Left ventricle myocardium superior (tissue), 1 donor: ENCODE results near the gene FDPS. TPM values are rescaled to one million over a fixed set of nuclear protein-coding genes. Genes with fewer than 3 reads are reported as not detected.
"Not testable (repeated sequence)": the region's sequence is repeated elsewhere in the genome, so short reads cannot be mapped to it uniquely, and the experiment has no call there.

Experiments
- ATAC-seq: fragments of 200-7000 bp; cut with Tn5 transposase; one replicate; pipeline ENCODE4 v1.9.1; 2020; ENCODE audit warnings: mild to moderate bottlenecking, moderate library complexity
- DNase-seq: peaks from one replicate; pipeline ENCODE4 v3.0.0-alpha.2; 2020
- intact Hi-C: fragments of 100-400 bp; cut with micrococcal nuclease; formaldehyde crosslinking; loops from one replicate; pipeline ENCODE4 v1.11.0; 2022
- microRNA-seq: library from miRNA; unstranded; fragments of <30 nt; microRNA quantifications from one replicate; pipeline ENCODE4 v1.2.0, GENCODE V29; 2020; ENCODE audit warnings: borderline number of aligned reads
- total RNA-seq: library from RNA; stranded (reverse); fragmentation: NEBNext Ultra II Directional; extraction: Animal tissue kit (Norgen Biotek cat#: 25700); gene quantifications from one replicate; pipeline ENCODE4 v1.2.1, GENCODE V29; 2021
- donor health status: DM: no; HTN: yes; CAD: no; lungs with severe emphysema.

FDPS gene
- total RNA-seq, 1 donor from 2014 or later = 78.4 TPM

GRCh38 chr1:155326631-155327037 is 18.0 kb downstream of the FDPS start:
- ATAC-seq (no peak), DNase-seq (no peak)
- intact Hi-C loops = loop anchor here (10.0 kb wide), 1 partner anchor 52 kb away; the partner anchor contains the start of genes CLK2 and HCN3

- intact Hi-C loops = loop anchor here (10.0 kb wide), 1 partner anchor 53 kb away; the partner anchor contains the start of genes CLK2 and HCN3
- DNase-seq (no peak), ATAC-seq (no peak)
Measured at GRCh38 chr1:155327981-155328380, 19.3 kb downstream of the FDPS start.

DNA sequence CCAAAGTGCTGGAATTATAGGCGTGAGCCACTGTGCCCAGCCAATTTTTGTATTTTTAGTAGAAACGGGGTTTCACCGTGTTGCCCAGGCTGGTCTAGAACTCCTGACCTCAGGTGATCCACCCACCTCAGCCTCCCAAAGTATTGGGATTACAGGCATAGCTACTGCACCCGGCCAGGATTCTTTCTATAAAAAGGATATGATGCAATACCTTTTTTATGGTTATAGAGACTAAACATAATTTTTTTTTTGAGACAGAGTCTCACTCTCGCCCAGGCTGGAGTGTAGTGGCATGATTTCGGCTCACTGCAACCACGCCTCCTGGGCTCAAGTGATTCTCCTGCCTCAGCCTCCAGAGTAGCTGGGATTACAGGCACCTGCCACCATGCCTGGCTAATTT is 20.2 kb downstream of the FDPS start:
- intact Hi-C loops = loop anchor here (10.0 kb wide), 1 partner anchor 54 kb away; the partner anchor contains the start of genes CLK2 and HCN3
- not testable (repeated sequence) for ATAC-seq, DNase-seq

DNA sequence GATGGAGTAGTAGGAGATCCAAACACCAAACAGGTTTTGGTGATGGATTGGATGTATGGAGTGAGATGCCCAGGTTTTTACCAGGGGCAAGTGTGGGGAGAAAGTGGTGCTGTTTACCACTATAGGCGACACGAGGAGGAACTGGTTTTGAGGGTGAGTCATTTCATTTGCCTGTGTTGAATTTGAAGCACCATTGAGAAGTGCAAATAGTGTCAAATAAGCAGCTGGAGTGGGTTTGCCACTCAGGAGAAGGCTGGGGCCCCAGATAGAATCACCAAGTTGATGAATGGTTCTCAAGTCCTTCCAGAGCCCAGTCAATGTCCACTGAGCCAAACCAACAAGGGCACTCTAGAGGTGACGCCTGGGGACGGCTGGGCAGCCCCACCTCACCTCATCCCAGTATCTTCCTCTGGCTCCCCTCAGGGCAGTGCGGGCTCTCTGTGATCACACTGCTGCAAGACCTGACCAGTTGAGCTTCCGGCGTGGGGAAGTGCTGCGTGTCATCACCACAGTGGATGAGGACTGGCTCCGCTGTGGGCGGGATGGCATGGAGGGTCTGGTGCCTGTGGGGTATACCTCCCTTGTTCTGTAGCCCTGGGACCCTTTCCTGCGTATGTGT is 21.4 kb downstream of the FDPS start:
- ATAC-seq = no peak
- intact Hi-C loops = loop anchor here (10.0 kb wide), 1 partner anchor 55 kb away; the partner anchor contains the start of genes CLK2 and HCN3
- DNase-seq = no peak

DNA sequence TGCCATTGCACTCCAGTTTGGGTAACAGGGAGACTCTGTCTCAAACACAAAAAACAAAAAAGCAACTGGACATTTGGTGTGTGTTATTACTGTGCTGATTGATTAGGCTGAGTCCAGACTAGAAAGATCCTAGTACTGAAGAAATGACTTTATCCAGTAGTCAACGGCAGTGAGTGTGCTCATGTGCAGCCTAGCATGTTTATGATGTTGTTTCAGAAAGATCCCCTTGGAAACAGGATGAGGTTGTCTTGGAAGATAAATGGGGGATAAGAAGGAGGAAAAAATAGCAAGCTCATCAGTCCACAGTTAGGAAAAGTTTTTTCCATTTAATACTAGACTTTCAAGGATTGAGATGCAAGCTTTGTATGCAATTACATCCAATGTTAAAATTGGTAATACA is 26.3 kb downstream of the FDPS start:
- intact Hi-C loops = no loop called here
- DNase-seq = no peak
- ATAC-seq = no peak

- no peak for DNase-seq
- ATAC-seq = no peak
- intact Hi-C loops = no loop called here
Measured at GRCh38 chr1:155339515-155340097, 30.9 kb downstream of the FDPS start.

- intact Hi-C loops = no loop called here
- DNase-seq = no peak
- ATAC-seq = no peak
Measured at GRCh38 chr1:155342842-155343241, 34.2 kb downstream of the FDPS start.

DNA sequence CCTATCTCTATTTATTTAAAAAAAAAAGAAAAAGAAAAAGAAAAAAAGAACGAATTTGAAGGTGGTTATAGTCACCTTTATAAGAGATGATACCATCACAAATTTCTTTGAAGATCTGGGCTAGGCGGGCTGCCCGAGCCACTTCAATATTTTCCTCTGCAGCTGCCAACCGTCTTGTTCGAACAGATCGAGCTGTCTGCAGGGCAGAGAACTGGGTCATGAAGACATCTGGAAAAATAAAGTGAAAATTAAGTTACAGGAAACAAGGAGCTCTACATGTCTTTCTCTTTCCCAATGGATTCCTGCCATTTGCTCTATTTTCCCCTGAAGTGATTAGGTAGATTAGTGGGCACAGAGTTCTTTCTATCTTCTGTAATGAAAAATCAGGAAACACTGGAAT is 44.0 kb downstream of the FDPS start:
- no peak for DNase-seq
- no peak for ATAC-seq
- intact Hi-C loops = no loop called here

- intact Hi-C loops = no loop called here
- ATAC-seq (no peak), DNase-seq (no peak)
Measured at GRCh38 chr1:155360051-155360450, 51.4 kb downstream of the FDPS start.

Small RNA genes lying within 50 kb of the gene (microRNA-seq; reads per million reads assigned to microRNA genes)
- gene MIR555 = not detected

Other genes starting within 250 kb of the FDPS start
- 2.3 TPM for gene EFNA4, start 245.1 kb upstream of the FDPS start, total RNA-seq
- gene EFNA3, start 230.0 kb upstream of the FDPS start, total RNA-seq = 1.1 TPM
- 51.0 TPM for gene EFNA1, start 181.0 kb upstream of the FDPS start, total RNA-seq
- 8.8 TPM for gene SLC50A1, start 173.0 kb upstream of the FDPS start, total RNA-seq
- 52.4 TPM for gene DPM3, start 168.3 kb upstream of the FDPS start, total RNA-seq
- gene KRTCAP2, start 135.6 kb upstream of the FDPS start, total RNA-seq = 134 TPM
- gene TRIM46, start 135.0 kb upstream of the FDPS start, total RNA-seq = 0.22 TPM
- gene THBS3, start 101.0 kb upstream of the FDPS start, total RNA-seq = 6.3 TPM
- 14.1 TPM for gene MTX1, start 100.2 kb upstream of the FDPS start, total RNA-seq
- 15.0 TPM for gene ENTREP3, start 53.4 kb upstream of the FDPS start, total RNA-seq
- 62.7 TPM for gene SCAMP3, start 46.5 kb upstream of the FDPS start, total RNA-seq
- gene CLK2, start 35.4 kb upstream of the FDPS start, total RNA-seq = 18.9 TPM
- gene HCN3, start 31.4 kb upstream of the FDPS start, total RNA-seq = 1.5 TPM
- not detected for gene PKLR, start 7.4 kb upstream of the FDPS start, total RNA-seq
- 22.0 TPM for gene RUSC1, start 12.0 kb downstream of the FDPS start, total RNA-seq